Mammary microvascular endothelial cell (primary cell): ENCODE measurements around the gene TP53I11. TPM values are rescaled to one million over a fixed set of nuclear protein-coding genes. Genes with fewer than 3 reads are reported as not detected.

Source experiments
- total RNA-seq: library from RNA; depleted of rRNA; stranded (reverse); fragments of >200 nt; gene quantifications from 2 replicates; pipeline ENCODE4 v1.2.3, GENCODE V29; 2015

Gene TP53I11, protein sequence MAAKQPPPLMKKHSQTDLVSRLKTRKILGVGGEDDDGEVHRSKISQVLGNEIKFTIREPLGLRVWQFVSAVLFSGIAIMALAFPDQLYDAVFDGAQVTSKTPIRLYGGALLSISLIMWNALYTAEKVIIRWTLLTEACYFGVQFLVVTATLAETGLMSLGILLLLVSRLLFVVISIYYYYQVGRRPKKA
- 33.1 and 43.7 TPM in 2 replicates for total RNA-seq

DNA sequence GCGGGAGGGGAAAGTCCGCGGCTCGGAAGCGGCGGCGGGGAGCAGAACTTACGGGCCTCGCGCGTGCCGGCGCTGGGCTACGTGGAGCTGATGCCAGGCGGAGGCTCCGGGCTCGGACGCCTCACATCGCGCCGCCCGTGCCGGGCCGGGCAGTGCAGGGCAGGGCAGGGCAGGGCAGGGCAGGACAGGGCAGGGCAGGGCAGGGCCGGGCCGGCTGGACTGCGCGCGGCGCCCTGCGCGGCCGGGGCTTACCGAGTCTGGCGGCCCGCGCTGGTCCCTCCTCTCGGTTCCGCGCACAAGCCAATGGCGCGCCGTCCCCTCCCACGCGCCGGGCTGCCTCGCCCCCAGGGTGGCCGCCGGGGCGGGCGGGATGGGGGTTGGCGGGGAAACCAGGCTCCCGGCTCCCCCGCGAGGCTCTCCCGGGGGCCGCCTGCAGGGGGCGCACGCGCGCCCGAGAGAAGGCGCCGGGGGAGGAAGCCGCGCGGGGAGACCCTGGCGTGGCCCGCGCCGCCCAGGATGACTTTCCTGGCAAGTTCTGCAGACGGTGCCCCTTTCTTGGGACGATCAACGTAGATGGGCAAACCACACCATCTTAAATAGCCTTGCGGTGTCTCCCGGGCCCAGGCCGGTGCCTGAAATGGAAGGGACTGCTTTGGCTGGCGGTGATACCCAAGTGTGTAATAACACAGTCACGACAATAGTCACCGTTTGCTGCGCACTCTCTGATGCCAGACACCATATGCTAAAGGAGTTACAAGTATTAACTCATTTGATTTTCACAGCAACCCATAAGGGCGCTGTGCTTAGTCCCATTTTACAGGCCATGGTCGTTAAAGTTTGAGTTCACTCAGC, at the start of gene TP53I11:
TSS of gene TP53I11 (minus strand) at position 259 of the 852 bp plus-strand sequence. CDS start 12,548 bp downstream, outside the sequence.

Other genes starting within 250 kb of the TP53I11 start
- 24.3 and 29.4 TPM in 2 replicates for gene TSPAN18, start 223.9 kb downstream of the TP53I11 start, total RNA-seq
- gene PRDM11, start 195.8 kb upstream of the TP53I11 start, total RNA-seq: 4.2 and 5.2 TPM in 2 replicates